SHP77 (cell line): ENCODE data around the gene PFAS.
"Not testable (repeated sequence)": the region's sequence is repeated elsewhere in the genome, so short reads cannot be mapped to it uniquely, and the experiment has no call there.

Source experiments
- DNase-seq, 2 experiments: peaks; one replicate each; lab custom pipeline; 2025; lab: John Stamatoyannopoulos, UW

PFAS gene

GRCh38 chr17:8248751-8249607 is at the start of gene PFAS:
Gene PFAS (plus strand): TSS chr17:8249289. CDS start chr17:8253938, 4,649 bp downstream.
- DNase-seq = peak; percentile 96 to 97

- no peak for DNase-seq
Measured at GRCh38 chr17:8204761-8205555, 44.1 kb upstream of the PFAS start.

- DNase-seq = no peak
Measured at GRCh38 chr17:8206536-8206935, 42.6 kb upstream of the PFAS start.

- peak; percentile 99 for DNase-seq
Measured at GRCh38 chr17:8209907-8210760, 39.0 kb upstream of the PFAS start, which contains the start of gene AURKB. Gene AURKB (minus strand): TSS chr17:8210575. CDS start chr17:8210224, 351 bp downstream.

- no peak for DNase-seq
Measured at GRCh38 chr17:8210761-8211458, 38.2 kb upstream of the PFAS start.

- no peak for DNase-seq
Measured at GRCh38 chr17:8212312-8213180, 36.5 kb upstream of the PFAS start.

GRCh38 chr17:8214000-8214399 is 35.1 kb upstream of the PFAS start:
- not testable (repeated sequence) for DNase-seq

- DNase-seq = peak; percentile 92 to 96
Measured at GRCh38 chr17:8220783-8221662, 28.1 kb upstream of the PFAS start.

- peak; percentile 78 to 90 for DNase-seq
Measured at GRCh38 chr17:8221663-8222379, 27.3 kb upstream of the PFAS start.

GRCh38 chr17:8222380-8222629 is 26.8 kb upstream of the PFAS start:
- DNase-seq = no peak

- peak; percentile 96 to 97 for DNase-seq
Measured at GRCh38 chr17:8222630-8223355, 26.3 kb upstream of the PFAS start.

GRCh38 chr17:8223356-8224126 is 25.5 kb upstream of the PFAS start:
- DNase-seq = peak; percentile 79 to 87

- no peak for DNase-seq
Measured at GRCh38 chr17:8224891-8225812, 23.9 kb upstream of the PFAS start.

GRCh38 chr17:8225813-8226535 is 23.1 kb upstream of the PFAS start:
- DNase-seq = no peak

- no peak for DNase-seq
Measured at GRCh38 chr17:8226536-8227237, 22.4 kb upstream of the PFAS start.
